ENCODE data around the gene GGA2.

The GGA2 gene

DNA sequence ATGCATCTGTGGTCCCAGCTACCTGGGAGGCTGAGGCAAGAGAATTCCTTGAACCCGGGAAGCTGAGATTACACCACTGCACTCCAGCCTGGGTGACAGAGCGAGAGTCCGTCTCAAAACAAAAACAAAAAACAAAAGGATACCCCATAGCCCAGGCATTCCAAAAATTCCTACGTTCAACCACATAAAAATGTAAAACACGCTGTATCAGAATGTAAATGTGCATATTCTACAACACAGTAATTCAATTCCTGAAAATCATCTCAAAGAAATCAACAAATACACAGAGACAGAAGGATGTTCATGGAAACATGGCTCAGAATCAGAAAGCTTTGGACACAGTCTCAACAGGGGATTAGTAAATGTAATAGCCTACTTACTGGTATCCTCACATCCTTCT lies 90.3 kb downstream of the GGA2 start:
- Mint-ChIP-seq H3K27ac (no peak overlapping the region), H3K27me3 (no peaks in the 10 kb centered on the region), H3K4me1 (no peaks in the 10 kb centered on the region), H3K9me3 (no peaks in the 10 kb centered on the region), H3K36me3 (peaks cover 22% of the 10 kb centered on the region), H3K4me3 (no peak overlapping the region)
- ATAC-seq (ENCODE audit: low read depth) (no peak), DNase-seq (ENCODE audit: low spot score in 2 of 2) (no peak)

DNA sequence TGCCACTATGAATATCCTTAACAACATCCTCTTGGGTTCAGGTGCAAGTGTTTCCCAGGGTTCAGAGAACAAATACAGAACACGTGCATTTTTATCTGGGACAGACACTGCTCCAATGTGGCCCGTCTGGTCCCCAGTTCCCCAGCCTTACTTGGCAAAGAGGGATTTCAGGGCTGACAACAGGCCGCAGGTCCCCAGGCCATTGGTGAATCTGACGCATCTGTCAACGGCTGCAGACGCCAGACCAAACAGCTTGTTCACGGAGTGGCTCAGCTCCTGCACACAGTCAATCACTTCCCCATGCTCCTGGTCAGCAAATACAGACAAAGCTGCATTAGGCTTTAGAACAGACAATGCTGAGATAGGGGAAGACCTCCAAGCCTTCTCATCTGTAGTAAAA lies 93.5 kb downstream of the GGA2 start:
- DNase-seq (ENCODE audit: low spot score in 2 of 2) (no peak), ATAC-seq (ENCODE audit: low read depth) (no peak)
- H3K9me3 Mint-ChIP-seq, result no peaks in the 10 kb centered on the region
- H3K4me3 Mint-ChIP-seq, result no peak overlapping the region
- H3K27me3 Mint-ChIP-seq, result no peaks in the 10 kb centered on the region
- peaks cover 27% of the 10 kb centered on the region for H3K36me3 Mint-ChIP-seq
- no peak overlapping the region for H3K27ac Mint-ChIP-seq
- no peaks in the 10 kb centered on the region for H3K4me1 Mint-ChIP-seq

DNA sequence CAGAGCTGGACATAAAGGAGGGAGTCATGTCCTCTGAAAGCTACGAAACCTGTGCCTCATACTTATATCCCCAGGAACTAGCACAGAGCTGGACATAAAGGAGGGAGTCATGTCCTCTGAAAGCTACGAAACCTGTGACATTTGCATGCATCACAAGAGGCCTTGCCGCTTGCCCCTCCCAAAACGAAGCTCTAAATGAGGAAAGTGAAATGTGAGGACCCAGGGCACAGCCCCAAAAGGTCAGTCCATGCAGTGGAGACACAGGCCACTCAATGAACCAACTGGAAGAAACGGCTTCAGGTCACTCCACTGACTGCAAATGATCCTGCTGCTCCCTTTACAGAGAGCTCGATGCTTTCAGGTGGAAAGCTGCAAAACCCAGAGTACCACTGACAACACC lies 95.6 kb downstream of the GGA2 start:
- H3K27ac Mint-ChIP-seq, result no peak overlapping the region
- H3K27me3 Mint-ChIP-seq, result no peaks in the 10 kb centered on the region
- H3K4me1 Mint-ChIP-seq, result no peaks in the 10 kb centered on the region
- H3K4me3 Mint-ChIP-seq, result no peak overlapping the region
- peaks cover 23% of the 10 kb centered on the region for H3K36me3 Mint-ChIP-seq
- H3K9me3 Mint-ChIP-seq, result no peaks in the 10 kb centered on the region
- ATAC-seq (ENCODE audit: low read depth) (no peak), DNase-seq (ENCODE audit: low spot score in 2 of 2) (no peak)

Data from memory B cell (primary cell).